HG03432 (cell line): ENCODE data around the gene LPAR5.
"Not testable (repeated sequence)": the region's sequence is repeated elsewhere in the genome, so short reads cannot be mapped to it uniquely, and the experiment has no call there.

Experiments used
- ATAC-seq: cut with Tn5 transposase; IDR thresholded peaks from one replicate; pipeline ENCODE4 v1.9.1; 2021; ENCODE audit warnings: mild to moderate bottlenecking, moderate library complexity; ENCODE audit not compliant: unreplicated experiment

LPAR5 gene

DNA sequence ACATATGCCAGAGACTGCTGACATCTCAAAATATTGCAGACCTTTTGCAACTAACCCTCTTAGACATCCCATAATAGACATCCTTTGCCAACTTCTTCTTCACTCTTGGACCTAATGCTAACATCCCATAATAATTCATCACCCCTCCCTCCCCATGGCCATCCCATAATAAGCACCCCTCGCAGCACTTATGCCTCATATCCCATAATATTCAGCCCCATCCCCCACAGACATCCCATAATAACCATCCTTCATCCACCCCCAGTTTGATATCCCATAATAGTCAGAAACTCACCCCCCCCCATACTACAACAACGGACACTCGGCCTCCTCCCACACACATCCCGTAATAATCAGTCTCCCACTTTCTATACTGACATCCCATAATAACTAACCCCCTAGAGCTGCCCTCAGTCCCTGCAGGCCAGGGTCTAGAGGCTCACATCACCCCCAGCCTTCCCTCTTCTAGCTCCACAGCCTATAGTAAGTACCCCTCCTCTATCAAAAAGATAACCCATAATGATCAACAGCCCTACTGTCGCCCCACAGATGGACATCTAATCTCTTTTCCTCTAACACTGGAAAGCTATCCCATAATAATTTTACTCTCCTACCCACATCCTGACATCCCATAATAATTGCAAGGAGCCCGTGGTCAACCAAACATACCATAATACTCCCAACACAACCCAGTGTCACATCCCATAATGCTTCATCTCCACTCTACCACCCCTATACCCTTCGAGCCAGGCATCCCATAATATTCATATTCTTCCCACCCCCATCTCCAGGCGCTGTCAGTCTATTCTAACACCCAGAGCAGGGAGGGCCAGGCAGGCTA, 27.8 kb downstream of the LPAR5 start:
- peak; percentile 37 for ATAC-seq

- no peak for ATAC-seq
Measured at GRCh38 chr12:6606331-6607131, 29.2 kb downstream of the LPAR5 start.

DNA sequence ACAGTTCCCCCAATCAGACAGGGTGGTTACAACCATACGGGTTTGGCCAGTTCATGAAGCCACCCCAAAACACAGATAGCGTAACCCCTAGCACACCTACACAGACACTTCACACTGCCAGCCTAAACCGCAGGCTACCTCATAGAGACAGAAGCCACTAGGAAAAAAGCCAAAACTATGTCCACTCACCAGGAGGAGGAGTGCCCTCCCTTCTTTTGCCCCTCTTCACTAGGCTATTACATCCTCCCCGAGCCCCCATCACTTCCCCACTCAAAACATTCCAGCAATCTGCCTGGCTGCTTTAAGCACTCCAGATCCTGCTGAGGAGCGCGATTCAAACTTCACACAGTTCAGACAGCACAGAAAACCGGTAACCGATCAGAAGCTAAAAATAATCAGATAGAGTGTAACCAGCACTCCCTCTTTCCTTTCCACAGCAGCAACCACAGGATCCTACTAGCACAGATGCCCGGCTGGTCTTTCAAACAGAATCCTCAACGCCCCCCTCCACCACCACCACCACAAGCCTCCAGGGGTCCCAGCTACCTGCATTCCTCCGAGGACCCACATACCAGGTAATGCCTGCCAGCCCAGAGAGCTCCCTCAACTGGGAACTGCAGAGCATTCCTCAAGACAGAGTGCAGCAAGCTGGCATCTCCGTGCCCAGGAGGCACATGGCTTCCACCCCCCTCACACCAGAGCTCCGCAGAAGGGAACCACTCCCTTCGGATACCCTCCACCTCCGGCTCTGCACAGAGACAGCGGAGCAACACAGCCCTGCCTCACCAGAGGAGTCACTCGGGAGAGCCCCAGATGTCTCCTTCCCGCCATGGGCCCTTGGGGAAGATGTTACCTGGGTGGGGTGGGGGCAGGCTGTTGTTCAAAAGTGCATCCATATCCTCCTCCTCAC, 30.1 kb downstream of the LPAR5 start:
- ATAC-seq, result no peak

GRCh38 chr12:6604259-6605029, 31.3 kb downstream of the LPAR5 start:
- ATAC-seq, result no peak

DNA sequence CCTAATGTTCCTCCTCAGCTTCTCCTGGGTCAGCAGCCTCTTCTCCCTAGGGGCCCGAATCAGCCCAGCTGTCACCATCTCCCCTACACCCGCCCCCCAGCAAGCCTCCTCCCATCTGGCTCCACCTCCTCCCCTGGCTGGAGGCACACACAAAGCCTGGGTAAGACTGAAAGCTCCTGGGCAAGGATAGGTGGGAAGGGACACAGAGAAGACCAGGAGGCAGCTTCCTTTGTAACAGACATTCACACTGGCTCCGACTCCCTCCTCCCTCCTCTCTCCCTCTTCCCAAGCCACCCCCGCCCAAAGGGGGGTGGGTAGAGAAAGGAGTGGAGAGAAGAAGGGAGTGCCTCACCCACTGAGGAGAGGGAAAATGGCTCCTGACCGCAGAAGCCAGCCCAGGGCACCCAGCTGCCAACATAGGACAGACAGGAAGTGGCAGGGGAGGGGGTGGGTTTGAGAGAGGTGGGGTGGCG, 32.6 kb downstream of the LPAR5 start:
- no peak for ATAC-seq

DNA sequence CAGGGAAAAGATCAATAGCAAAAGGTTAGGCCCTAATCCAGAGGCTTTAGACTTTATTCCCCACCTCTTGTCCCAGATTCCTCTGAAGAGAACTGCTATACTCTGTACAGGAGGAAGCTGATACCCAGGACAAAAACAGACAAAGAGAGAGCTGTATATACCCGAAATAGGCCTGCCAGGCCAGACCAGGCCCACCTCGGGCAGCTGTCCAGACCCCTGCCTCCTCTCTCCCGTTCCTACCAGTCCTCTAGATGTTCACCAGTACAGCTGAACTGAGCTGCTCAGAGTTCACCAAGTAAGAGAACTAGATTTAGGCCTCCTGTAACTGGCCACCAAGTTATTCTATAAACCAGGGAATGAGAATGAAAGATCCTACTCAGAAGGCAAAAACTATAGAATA, 33.2 kb downstream of the LPAR5 start:
- no peak for ATAC-seq

DNA sequence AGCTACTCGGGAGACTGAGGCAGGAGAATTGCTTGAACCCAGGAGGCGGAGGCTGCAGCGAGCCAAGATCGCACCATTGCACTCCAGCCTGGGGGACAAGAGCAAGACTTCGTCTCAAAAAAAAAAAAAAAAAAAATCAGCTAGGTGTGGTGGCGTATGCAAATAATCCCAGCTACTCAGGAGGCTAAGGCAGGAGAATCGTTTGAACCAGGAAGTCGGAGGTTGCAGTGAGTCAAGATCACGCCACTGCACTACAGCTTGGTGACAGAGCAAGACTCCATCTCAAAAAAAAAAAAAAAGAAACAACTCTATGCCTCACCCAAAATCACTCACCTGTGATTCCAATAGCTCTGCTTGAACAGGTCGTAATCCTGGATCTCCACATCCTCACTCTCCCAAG, 40.1 kb downstream of the LPAR5 start:
- ATAC-seq, result not testable (repeated sequence)

GRCh38 chr12:6592087-6592486, 43.7 kb downstream of the LPAR5 start:
- no peak for ATAC-seq

DNA sequence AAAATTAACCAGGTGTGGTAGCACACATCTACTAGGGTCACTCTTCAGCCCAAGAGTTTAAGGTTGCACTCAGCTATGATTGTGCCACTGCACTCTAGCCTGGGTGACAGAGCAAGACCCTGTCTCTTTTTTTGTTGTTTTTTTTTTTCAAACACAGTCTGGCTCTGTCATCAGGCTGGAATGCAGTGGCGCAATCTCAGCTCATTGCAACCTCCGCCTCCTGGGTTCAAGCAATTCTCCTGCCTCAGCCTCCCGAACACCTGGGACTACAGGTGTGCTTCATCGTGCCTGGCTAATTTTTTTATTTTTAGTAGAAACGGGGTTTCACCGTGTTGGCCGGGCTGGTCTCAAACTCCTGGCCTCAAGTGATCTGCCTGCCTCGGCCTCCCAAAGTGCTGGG, 49.2 kb downstream of the LPAR5 start:
- not testable (repeated sequence) for ATAC-seq

GRCh38 chr12:6584293-6584692, 51.5 kb downstream of the LPAR5 start:
- ATAC-seq, result no peak

GRCh38 chr12:6582959-6583358, 52.8 kb downstream of the LPAR5 start:
- ATAC-seq, result no peak

DNA sequence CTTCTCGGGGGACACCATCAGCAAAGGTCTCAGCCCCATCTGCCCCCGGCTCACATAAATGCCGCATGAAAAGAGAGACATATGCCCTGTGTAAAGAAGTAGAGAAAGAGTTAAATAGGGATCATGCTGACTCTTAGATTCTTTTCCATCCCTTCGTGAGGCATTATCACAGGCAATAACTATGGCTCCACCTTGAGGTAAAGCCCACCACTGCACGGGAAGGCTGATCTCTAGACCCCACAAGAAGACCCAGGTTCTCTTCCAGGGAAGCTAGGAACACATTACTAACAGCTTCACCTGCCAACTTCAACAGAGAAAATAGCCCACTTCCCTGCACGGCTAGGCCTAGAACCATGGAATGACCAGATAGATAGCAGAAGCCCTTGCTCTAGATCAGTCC, 53.6 kb downstream of the LPAR5 start:
- no peak for ATAC-seq

DNA sequence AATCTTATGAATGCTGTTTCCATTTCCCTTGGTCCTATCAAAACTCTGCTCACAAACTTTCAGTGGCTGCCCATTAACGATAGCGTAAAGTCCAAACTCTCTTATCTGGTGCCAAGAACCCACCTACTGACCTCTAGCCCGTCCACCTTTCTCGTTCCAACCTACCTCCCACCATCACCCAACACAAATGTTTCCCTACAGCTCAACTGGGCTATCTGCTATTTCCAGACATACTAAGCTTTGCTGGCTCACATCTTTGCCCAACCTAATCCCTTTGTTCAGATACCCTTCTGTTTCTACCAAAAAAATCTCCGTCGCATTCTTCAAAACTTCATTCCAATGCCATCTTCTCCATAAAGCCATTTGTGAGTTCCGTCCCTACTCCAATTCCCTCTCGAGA, 60.1 kb downstream of the LPAR5 start:
- ATAC-seq, result no peak

- no peak for ATAC-seq
Measured at GRCh38 chr12:6574576-6575295, 61.0 kb downstream of the LPAR5 start.

GRCh38 chr12:6573001-6573400, 62.8 kb downstream of the LPAR5 start:
- no peak for ATAC-seq

DNA sequence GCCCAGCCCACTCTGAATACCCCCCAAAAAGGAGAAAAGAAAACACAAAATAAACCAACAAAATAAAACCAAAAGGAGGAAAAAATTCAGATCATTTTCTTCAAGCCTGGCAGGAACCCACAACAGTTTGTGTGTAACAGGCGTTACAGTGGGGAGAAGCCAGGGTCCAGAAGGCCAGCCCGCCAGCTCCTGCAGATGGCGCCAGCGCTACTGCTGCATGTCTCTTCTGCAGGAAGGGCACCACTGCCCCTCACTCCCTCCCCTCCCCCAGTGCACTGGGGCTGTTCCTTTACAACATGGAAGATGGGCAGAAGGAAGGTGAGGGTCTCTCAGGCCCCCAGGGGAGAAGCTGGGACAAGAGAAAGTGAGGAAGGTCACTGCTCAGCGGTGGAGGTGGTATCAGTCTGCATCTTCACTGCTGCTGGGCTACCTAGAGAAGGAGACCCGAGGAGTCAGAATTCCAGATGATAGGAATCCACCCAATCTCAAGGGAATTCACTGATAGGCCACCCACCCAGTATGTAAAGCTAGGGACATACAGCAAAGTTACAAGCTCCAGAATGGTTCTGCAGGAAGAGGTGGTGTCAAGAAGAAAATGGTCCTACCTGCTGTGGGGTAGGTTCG, 65.4 kb downstream of the LPAR5 start:
- ATAC-seq, result no peak

DNA sequence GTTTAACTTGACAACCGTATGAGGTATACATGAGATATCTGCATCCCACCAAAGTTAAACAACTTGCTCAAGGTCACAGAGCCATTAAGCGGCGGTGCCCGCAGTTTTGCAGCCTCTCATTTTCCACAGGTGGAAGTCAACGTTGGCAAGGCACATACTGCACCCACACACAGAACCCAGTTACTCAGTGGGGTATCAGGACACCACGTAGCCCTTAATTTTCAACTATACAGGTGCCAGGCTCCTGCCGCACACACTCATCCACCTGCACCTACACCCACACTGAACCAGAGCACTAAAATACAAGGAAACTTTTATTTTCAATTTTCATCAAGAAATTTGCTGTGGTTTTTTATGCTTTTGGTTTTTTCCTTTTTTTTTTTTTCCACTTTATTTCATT, 66.0 kb downstream of the LPAR5 start:
- ATAC-seq, result no peak

DNA sequence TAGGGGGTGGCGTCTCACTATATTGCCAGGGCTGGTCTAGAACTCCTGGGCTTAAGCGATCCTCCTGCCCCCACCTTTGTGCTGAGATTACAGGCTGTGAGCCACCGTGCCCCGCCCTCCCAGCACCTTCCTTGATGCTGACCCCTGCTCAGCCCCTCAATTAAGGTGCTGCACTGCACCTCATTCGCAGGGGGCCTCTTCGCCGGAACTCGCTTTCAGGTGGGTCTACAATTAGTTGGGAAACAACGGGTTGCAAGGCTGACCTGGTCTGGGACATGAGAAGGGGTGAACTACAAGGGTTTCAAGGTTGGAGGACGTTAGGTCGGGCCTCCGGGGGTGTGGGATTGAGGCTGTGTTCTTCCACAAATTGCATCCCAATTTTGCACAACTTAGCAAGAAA, 66.4 kb downstream of the LPAR5 start:
- ATAC-seq, result no peak
